ENCODE results near the gene ATXN2L.
"Not testable (repeated sequence)": the region's sequence is repeated elsewhere in the genome, so short reads cannot be mapped to it uniquely, and the experiment has no call there.

The ATXN2L gene

DNA sequence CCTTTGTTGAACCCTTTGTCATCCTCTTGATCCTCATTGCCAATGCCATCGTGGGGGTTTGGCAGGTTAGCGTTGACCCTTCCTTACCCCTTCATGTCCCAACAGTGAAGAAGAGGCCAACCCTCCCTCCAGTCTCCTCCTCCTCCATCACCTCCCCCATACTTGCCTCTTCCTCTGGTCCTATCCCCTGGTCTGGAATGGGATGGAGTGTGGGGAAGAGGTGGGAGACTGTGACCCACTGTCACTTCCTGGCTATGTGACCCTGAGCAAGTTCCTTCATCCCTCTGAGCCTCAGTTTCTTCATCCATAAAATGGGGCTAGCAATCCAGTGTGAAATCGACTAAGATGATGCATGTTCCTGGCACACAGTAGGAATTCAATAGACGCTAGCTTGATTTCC is 58.2 kb downstream of the ATXN2L start:
- ATAC-seq (replicated peaks): no peak
- Mint-ChIP-seq H3K4me3 (peak overlapping the region; percentile 54 to 92), H3K27ac (peak overlapping the region; percentile 70), H3K4me1 (peaks cover 23 to 40% of the 10 kb centered on the region in 2 donors), H3K27me3 (peaks cover 9 to 11% of the 10 kb centered on the region in 2 donors), H3K9me3 (no peaks in the 10 kb centered on the region), H3K36me3 (peaks cover 2 to 3% of the 10 kb centered on the region in 2 donors)
- no peak for DNase-seq

DNA sequence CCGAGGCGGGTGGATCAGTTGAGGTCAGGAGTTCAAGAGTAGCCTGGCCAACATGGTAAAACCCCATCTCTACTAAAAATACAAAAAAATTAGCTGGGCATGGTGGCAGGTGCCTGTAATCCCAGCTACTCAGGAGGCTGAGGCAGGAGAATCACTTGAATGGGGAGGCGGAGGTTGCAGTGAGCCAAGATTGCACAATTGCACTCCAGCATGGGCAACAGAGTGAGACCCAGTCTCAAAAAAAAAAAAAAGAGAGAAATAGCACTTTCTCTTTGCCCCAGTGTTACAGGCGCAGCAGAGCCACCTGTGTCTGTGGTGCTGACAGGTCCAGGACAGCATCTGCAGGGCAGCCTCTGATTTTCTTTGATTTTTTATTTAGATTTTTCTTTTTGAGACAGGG is 58.8 kb downstream of the ATXN2L start:
- not testable (repeated sequence) for H3K36me3 Mint-ChIP-seq; H3K4me3 Mint-ChIP-seq; ATAC-seq (replicated peaks); H3K9me3 Mint-ChIP-seq; DNase-seq; H3K27ac Mint-ChIP-seq
- Mint-ChIP-seq H3K4me1 (peaks cover 23 to 40% of the 10 kb centered on the region in 2 donors), H3K27me3 (peaks cover 9 to 11% of the 10 kb centered on the region in 2 donors)

DNA sequence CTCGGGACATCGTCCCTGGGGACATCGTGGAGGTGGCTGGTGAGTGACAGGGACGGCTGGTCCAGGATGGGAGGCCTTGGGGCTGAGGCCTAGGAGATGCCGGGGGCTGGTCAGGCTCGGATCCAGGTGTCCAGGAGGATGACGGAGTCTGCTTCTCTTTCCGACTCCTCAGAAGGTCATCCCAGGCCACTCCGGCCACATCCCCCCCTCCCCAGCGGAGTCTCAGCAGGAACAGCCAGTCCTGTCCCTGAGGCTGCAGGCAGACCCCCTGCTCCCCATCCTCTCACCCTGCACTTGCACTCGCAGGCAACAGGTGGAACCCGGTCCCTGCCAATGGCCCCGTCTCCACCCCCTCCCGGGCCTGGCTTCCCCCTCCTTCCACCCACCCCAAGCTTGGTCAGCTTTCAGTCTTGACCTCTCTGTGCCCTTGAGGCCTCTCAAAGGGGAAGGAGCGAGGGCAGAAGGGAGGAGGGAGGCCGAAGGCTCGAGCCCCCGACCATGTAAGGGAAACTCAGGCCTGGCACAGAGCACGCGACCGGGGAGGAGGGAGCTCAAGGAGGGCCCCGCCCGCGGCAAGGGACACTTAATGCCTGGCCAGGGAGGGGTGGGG is 59.9 kb downstream of the ATXN2L start:
- ATAC-seq (replicated peaks) (no peak), DNase-seq (no peak)
- peaks cover 0 to 3% of the 10 kb centered on the region in 2 donors for H3K36me3 Mint-ChIP-seq
- no peak overlapping the region for H3K4me3 Mint-ChIP-seq
- peaks cover 9 to 11% of the 10 kb centered on the region in 2 donors for H3K27me3 Mint-ChIP-seq
- H3K27ac Mint-ChIP-seq: no peak overlapping the region
- H3K4me1 Mint-ChIP-seq: peaks cover 25 to 33% of the 10 kb centered on the region in 2 donors
- no peaks in the 10 kb centered on the region for H3K9me3 Mint-ChIP-seq

DNA sequence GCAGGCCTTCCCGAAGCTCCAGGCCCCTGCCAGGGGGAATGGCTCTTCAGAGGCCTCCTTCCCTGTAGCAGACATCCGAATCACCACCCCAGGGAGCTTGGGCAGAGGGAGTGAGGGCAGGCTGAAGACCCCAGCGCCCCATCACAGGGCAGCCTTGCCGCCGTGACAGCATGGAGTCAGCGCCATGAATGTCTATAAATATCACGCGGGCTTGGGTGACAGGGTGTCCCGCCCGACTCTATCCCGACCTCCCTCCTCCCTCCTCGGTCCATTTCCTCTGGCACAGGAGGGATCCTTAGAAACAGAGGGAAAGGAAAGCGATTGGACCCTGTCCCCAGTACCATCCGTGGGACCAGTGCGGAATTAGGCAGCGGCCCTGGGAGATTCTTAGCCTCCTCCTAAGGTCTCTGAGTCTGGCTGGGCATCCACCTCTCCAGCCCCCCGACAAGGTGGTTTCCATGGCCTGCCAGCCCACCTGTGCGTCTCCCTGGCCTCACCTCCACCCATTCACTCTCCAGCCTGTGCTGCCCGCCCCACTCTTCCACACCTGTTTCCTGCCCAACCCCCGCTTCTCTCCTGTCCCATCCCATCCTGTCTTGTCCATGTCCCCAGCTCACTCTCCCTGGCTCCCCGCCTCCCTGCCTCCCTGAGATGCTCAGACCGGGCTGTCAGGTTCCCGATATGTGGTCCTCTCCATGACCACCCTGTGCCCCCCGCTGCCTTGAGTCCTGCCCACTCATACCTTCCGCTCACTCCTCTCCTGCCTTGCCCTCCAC is 60.6 kb downstream of the ATXN2L start:
- ATAC-seq (replicated peaks): no peak

DNA sequence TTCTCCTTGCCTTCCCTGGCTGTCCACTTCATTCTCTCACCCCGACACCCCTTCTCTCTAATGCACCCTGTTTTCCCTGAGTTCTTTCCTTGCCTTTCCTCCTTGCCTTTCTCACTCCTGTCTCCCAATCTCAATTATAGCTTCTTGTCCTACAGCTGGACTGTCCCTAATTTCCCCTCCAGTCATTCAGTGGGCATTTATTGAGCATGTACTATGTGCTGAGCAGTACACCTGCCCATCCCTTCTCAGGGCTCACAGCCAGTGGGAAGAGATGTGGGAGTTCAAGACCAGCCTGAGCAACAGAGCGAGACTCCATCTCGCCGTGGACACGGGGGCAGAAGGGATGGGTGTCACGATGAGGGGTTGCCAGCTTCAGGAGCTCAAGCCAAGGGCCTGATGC is 61.2 kb downstream of the ATXN2L start:
- H3K36me3 Mint-ChIP-seq: no peaks in the 10 kb centered on the region
- H3K9me3 Mint-ChIP-seq: no peaks in the 10 kb centered on the region
- H3K4me3 Mint-ChIP-seq: no peak overlapping the region
- ATAC-seq (replicated peaks) (no peak), DNase-seq (no peak)
- peaks cover 9 to 11% of the 10 kb centered on the region in 2 donors for H3K27me3 Mint-ChIP-seq
- no peak overlapping the region for H3K27ac Mint-ChIP-seq
- H3K4me1 Mint-ChIP-seq: peaks cover 16 to 19% of the 10 kb centered on the region in 2 donors

More for the DNA sequence above, 60.6 kb downstream of the ATXN2L start:
- no peak for DNase-seq
- Mint-ChIP-seq H3K36me3 (no peaks in the 10 kb centered on the region), H3K4me1 (peaks cover 21 to 25% of the 10 kb centered on the region in 2 donors), H3K9me3 (no peaks in the 10 kb centered on the region), H3K27me3 (peaks cover 9 to 11% of the 10 kb centered on the region in 2 donors), H3K4me3 (no peak overlapping the region), H3K27ac (no peak overlapping the region)
